Posterior vena cava (tissue), 2 donors: ENCODE measurements around the gene SAP30L. TPM values are rescaled to one million over a fixed set of nuclear protein-coding genes. Genes with fewer than 3 reads are reported as not detected.

Experiments
- DNase-seq: peaks from one replicate; pipeline ENCODE4 v3.0.0-alpha.2; 2020; ENCODE audit warnings: low spot score
- intact Hi-C, 2 donors: fragments of 100-400 bp; cut with DNase I; formaldehyde crosslinking; loops; one replicate each; pipeline versions ENCODE4 v1.14.1 to v1.14.2; 2022 to 2023
- total RNA-seq, 2 donors: library from RNA; stranded (reverse); fragmentation: NEBNext Ultra II Directional; extraction: Animal tissue kit (Norgen Biotek cat#: 25700); gene quantifications; one replicate each; pipeline ENCODE4 v1.2.1, GENCODE V29; 2021
- donor health status: DM: yes; HTN: yes; CAD: no.
- donor health status: DM: yes; HTN: yes; CAD: no.

The SAP30L gene
- total RNA-seq, 2 donors from 2014 or later, result 34.6 to 50.5 TPM

DNA sequence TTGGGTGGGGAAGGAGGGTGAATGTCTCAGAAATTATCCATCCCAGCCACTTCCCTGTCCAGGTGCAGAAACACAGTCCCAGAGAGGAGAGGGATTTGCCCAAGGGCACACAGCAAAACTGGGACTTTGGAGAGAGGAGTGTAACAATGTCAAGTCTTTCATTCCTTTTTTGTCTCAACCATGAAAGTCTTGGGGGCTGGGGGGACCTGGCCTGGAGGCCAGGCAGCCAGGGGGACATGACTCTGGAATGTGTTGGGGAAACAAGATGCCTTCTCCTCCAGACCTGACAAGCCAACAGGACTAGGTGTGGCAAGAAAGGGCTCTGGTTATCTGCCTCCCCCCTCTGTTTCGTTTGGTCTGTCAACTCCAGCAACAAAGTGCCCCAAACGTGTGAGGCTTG lies 46.1 kb downstream of the SAP30L start:
- no peak for DNase-seq
- intact Hi-C loops, result no loop called here

GRCh38 chr5:154493274-154493673 lies 47.5 kb downstream of the SAP30L start:
- no peak for DNase-seq
- intact Hi-C loops, result no loop called here

GRCh38 chr5:154494036-154494435 lies 48.2 kb downstream of the SAP30L start:
- no peak for DNase-seq
- intact Hi-C loops, result no loop called here

DNA sequence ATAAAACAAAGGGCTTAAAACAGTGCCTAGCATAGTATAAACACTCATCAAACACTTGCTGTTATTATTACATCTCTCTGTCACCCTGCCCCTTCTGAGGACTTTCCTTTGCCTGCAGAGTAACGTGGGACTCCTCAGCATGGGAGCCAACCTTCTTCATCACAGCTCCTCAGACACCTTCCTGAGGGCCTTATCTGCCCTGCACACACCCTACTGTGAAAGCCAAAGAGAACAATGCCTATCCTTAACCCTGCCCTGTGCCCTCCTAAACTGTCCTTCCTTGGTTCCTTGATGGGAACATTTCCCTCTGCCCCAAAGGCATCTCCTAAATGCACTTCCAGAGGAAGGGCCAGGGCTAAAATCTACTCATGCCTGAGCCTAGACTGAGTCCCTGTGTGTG lies 52.8 kb downstream of the SAP30L start:
- no peak for DNase-seq
- intact Hi-C loops, result no loop called here

GRCh38 chr5:154498994-154499393 lies 53.2 kb downstream of the SAP30L start:
- DNase-seq, result no peak
- intact Hi-C loops, result no loop called here

DNA sequence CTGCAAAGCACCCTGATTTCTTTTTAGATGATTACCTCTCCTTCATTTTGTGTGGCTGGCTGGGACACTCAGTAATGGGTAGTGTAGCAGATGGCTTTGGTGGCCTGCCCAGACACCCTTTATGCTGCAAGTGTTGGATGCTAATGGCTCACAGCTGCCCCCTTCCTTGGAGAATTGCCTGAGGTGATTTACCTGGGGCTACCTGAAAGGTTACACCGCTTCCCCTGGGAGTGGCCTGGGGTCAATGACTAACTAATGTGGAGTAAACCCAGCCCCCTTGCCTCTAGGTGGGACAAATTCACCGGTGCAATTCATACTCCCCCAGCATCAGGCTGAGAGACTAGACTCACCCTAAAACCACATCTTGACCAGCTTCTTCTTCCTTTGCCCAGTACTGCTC lies 55.8 kb downstream of the SAP30L start:
- intact Hi-C loops, result no loop called here

GRCh38 chr5:154502180-154502579 lies 56.4 kb downstream of the SAP30L start:
- intact Hi-C loops, result no loop called here
- DNase-seq, result no peak

More for the DNA sequence above, 55.8 kb downstream of the SAP30L start:
- DNase-seq, result no peak

GRCh38 chr5:154503698-154504039 lies 57.9 kb downstream of the SAP30L start:
- intact Hi-C loops, result no loop called here
- no peak for DNase-seq

DNA sequence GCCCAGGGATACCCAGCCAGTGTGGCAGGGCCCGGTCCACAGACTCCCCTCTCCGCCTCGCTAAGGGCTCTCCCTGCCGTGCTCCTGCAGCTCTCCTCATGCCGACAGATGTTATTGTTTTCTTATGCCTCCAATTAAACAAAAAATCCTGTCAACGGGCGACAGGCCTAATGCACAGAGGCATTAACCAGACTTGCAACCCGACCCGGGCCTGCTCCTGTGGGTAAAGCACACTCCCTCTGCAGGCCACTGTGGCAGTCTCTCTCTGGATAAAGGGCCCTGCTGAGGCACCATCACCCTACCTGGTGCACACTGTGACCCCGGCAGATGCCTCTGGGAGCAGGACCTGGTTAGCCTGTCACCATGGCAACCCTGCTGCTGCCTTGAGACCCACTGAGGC lies 59.8 kb downstream of the SAP30L start:
- intact Hi-C loops, result no loop called here

DNA sequence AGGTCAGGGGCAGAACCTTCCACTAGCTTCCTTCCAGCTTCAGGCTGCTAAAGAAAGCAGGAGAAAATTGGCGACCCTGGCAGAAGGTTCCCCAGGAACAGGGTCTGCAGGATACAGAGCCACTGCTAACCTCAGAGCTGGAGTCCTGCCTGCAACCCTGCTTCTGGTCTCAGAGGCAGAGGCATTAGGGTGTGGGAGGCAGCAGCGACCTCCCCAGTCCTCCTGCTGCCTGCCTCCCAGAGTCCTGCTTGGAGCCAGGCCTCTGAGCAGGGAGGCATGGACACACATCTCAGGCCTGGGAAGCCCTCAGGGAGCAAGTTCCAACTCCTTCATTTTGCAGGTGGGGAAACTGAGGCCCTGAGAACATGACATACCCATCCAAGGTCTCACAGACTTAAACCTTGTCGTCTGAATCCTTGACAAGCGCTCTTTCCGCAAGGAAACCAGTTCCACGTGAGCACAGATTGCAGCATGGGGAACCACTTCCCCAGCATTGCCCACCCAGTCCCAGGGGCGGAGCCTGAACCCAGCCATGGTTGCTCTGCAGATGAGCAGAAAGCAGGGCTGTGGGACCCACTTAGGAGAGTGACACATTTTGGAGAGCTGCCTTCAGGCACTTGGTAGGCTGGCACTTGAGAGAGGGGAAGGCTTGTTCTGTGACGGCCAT lies 60.4 kb downstream of the SAP30L start:
- intact Hi-C loops, result no loop called here
- DNase-seq, result no peak

More for the DNA sequence above, 59.8 kb downstream of the SAP30L start:
- DNase-seq, result no peak

- intact Hi-C loops, result no loop called here
- DNase-seq, result no peak
Observed at GRCh38 chr5:154506716-154507080, 60.9 kb downstream of the SAP30L start.

GRCh38 chr5:154508114-154508513 lies 62.3 kb downstream of the SAP30L start:
- intact Hi-C loops, result no loop called here
- no peak for DNase-seq

- intact Hi-C loops, result no loop called here
- DNase-seq, result no peak
Observed at GRCh38 chr5:154509784-154510555, 64.2 kb downstream of the SAP30L start.

Other genes with a start within 250 kb of the SAP30L start
- not detected for gene HAND1, start 32.2 kb downstream of the SAP30L start, total RNA-seq